ENCODE data around the gene PRSS27. TPM values are rescaled to one million over a fixed set of nuclear protein-coding genes. Genes with fewer than 3 reads are reported as not detected.

PRSS27 gene
- total RNA-seq, 1 donor from 2014 or later, result 0.30 TPM

DNA sequence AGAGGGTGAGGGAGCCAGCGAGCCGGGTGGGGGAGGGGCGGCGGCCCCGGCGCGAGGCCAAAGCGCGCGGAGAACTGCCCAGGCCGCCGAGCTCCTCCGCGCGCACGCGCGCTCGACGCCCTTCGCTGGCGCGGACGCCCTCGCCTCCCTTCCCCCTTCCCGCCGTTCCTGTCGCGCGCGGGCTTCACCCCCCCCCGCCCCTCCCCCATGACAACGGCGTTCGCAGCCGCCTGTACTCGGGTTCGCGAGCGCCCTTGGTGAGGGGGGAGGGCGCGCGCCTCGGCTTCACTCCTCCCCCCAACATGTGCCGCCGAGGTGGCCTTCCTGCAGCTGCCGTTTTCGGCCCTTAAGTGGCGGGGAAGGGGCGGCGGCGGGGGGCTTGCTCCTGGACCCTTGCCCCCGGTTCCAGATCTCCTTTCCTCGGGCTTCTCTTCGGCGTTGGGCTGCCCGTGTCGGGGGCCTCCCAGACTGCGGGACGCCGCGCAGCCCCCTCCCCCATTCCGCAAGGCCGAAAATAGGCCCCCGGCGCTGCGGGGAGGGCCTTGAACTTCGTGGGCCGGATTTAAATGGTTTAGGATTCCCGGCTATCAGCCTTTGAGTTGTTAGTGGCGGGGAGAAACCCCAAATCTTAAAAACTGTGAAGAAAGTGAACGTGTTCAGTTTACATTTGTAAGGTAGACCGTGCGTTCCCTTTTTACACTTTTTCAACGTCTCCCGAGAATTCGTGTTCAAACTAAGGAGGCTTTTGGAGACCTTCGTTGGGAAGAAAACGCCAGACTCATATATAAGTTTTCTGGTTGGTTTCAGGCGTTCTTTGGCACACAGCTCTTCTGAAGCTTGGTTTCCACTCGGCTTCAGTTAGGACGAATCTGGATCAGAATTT lies 33.1 kb upstream of the PRSS27 start:
- ATAC-seq (ENCODE audit: poor library complexity), result peak; percentile 89
- intact Hi-C loops (cut with DNase I), result no loop called here
- DNase-seq, result peak; percentile 89

DNA sequence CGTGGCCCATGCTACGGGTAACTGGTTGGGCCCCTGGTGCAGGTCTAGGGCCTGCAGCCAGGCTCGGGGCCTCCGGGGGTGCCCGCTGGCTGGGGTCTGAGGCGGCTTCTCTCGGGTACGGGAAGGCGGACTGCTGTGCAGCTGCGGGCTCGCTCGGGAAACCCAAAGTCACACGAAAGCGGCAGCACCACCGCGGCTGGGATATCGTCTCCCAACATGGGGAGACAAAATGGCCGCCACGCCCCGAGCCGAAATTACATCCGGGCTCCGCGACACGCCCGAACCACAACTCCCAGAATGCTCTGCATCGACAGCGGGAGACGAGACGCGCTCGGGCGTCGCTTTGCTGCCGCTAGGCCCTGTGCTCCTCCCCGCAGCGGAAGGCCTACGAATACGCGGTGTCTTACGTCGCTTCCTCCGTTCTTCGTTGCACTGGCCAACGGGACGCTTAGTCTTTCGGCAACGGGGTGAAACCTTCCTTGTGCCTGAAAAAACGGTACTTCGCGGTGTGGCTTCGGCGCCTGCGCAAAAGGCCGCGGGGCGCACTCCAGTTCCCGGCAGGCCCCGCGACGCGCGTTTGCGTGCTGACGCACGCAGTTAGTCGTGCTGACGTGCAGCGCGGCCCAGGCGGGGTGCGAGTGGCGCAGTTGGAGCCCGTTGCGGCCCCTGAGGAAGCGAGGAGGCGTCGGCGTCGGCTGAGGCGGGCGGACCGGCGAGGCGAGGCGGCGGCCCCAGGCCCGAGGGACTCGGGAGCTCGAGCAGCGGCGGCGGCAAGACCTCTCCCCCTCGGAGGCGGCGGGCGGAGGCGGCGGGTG lies 32.2 kb upstream of the PRSS27 start, which contains the start of gene SRRM2:
TSS of gene SRRM2 (plus strand) at position 604 of the 815 bp plus-strand sequence. CDS start 3,727 bp downstream, outside the sequence.
- intact Hi-C loops (cut with DNase I), result no loop called here
- ATAC-seq (ENCODE audit: poor library complexity) (peak; percentile 96), DNase-seq (peak; percentile 97)

DNA sequence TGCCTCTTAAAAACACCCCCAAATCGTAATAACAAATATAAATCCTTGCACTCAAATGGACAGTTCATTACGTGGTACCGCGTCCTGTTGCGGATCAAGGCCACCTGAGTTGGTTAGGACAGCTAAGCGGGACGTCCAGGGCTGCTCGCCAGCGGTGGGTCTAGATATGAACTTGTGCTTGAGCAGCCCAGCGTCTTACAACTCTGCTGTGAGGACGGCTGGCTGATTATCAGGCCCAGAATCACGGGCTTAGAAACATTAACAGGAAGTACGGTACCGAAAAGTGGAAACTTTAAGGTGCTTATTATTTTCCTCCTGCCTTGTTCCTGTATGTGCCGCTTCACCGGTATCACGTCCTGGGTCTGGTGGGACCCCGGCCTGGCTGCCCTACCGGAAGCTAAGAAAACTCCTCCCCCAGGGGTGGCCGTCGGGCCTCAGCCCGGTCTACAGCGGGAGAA lies 31.6 kb upstream of the PRSS27 start:
- ATAC-seq (ENCODE audit: poor library complexity), result no peak
- intact Hi-C loops (cut with DNase I), result no loop called here
- peak; percentile 54 for DNase-seq

DNA sequence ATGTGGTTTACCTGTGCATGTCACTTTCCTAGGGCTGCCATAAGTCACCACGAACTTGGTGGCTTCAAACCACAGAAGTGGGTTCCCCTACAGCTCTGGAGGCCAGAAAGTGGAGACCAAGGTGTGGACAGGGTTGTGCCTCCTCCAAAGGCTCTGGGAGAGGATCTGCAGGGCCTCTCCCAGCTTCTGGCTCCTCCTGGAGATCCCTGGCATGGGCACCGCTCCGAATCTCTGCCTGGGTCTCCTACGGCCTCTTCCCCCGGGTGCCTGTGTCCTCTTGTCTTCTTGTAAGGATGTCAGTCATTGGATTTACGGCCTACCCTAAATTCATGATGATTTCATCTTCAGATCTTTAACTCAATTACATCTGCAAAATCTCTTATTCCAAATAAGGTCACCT lies 29.9 kb upstream of the PRSS27 start:
- DNase-seq (peak; percentile 27), ATAC-seq (ENCODE audit: poor library complexity) (no peak)
- intact Hi-C loops (cut with DNase I), result no loop called here

DNA sequence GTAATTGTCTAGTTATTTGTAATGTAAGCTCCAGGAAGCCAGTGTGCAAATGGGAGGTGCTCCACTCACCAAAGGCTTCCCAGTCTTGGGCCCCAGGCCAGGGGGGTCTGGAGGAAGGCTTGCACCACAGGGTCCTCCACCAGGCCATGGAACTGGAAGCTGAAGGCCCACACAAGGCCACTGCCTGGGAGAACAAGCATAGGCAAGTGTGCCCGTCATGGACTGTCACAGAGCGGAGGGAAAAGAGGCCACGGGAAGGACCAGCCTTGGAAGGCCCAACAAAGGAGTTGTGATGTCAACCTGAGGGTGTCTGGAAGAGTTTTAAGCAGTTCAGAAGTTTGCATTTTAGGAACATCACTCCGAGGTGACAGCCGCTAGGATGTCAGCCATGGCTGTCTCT lies 29.5 kb upstream of the PRSS27 start:
- intact Hi-C loops (cut with DNase I), result no loop called here
- DNase-seq, result peak; percentile 39

DNA sequence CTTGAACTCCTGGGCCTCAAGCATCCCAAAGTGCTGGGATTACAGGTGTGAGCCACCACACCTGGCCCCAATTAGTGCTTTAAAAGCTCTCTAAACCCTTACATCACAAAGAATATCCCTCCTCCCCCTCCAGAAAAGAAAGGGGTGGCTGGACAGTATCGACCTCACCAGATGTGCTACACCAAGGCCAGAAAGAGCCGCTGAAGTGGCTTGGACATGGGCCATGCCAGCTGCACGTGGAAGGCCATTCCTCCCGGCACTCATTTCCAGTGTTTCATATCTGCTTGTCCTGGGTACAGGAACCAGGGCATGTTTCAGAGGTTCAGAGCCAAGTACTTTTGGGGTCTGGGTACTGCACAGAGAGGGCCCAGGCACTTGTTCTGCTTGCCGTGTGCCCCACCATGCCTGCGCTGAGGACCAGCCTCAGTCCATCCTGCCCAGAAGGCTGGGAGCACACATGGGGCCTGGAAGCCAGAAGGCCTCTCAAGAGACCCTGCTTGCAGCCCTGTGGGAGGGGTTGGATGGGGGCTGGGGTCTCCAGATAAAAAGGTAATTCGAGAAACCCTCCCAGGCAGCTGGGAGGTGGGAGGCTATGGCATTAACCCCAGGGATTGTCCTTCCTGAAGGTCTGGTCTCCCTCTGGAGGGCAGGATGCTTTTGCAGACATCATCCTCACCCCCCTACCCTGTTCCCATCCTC lies 28.9 kb upstream of the PRSS27 start:
- intact Hi-C loops (cut with DNase I), result no loop called here
- ATAC-seq (ENCODE audit: poor library complexity), result no peak

More for the DNA sequence above, 29.5 kb upstream of the PRSS27 start:
- ATAC-seq (ENCODE audit: poor library complexity), result no peak

DNA sequence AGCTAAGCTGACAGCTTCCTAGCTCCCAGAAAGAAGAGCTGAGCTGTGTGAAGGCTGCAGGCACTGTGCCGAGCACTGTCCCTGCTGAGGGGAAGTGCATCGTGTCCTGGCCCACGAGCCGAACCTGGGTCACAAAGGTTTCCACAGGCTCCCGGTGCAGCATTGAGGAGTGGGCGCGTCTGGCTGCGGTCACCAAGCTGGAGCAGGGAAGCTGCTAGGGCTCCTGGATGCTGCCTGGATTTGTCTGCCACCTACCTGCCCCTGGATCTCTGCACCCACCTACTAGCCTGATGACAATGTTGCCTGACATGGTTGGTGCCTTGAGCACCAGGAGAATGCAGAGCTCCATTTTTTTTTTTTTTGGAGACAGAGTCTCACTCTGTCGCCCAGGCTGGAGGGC lies 25.9 kb upstream of the PRSS27 start:
- ATAC-seq (ENCODE audit: poor library complexity) (no peak), DNase-seq (peak; percentile 20)
- intact Hi-C loops (cut with DNase I), result no loop called here

More for the DNA sequence above, 28.9 kb upstream of the PRSS27 start:
- peak; percentile 17 for DNase-seq

DNA sequence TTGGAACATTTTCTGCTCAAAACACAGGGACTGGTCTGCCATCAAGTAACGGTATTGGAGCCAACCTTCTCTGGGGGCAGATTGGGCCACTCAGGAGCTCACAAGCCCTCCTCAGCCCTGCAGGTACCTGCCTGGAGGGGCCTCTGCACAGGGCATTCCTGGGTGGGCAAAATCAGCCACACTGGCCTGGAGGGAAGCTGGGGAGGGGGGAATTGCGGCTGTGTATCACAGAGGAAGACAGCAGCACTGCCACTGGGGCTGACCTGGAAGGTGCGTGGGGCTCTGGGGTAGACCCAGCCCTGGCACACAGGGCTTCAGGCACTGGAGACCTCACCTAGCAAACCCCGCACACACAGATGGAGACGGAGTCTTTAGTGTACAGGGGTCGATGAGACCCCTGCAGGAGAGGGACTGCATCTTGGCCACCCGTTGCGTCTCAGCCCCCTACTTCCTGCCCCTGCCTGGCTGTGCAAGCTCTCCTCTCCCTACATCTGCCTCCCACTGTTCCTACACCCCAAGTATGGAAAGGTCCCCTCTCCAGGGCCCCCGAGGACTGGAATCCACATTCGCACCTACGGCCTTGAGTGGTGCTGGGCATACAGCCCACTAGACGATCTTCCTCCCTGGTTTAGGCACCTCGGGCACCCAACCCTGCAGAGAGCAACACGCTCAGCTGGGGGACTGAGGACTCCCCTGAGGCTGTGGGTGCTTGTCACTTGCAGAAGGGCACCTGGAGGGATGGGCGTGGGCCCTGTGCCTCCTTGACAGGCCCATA lies 25.3 kb upstream of the PRSS27 start:
- DNase-seq (peak; percentile 34), ATAC-seq (ENCODE audit: poor library complexity) (no peak)
- intact Hi-C loops (cut with DNase I), result no loop called here

DNA sequence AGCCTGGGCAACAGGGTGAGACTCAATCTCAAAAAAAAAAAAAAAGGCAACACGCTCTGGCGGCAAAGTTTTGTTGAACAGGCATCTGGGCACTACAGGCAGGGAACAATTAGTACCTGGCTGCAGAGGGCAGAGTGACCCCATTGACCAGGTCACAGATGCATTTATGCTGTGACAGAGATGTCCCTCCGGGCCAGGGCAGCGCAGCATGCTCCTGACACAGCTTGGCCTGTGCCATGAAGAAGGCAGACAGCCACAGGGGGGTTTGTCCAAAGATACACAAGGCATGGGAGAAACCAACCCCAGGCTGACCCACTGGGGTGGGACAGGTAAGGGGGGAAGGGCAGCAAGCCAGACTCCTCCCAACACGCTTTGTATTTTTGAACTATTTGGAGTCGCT lies 24.7 kb upstream of the PRSS27 start:
- ATAC-seq (ENCODE audit: poor library complexity) (no peak), DNase-seq (peak; percentile 10)
- intact Hi-C loops (cut with DNase I), result no loop called here

DNA sequence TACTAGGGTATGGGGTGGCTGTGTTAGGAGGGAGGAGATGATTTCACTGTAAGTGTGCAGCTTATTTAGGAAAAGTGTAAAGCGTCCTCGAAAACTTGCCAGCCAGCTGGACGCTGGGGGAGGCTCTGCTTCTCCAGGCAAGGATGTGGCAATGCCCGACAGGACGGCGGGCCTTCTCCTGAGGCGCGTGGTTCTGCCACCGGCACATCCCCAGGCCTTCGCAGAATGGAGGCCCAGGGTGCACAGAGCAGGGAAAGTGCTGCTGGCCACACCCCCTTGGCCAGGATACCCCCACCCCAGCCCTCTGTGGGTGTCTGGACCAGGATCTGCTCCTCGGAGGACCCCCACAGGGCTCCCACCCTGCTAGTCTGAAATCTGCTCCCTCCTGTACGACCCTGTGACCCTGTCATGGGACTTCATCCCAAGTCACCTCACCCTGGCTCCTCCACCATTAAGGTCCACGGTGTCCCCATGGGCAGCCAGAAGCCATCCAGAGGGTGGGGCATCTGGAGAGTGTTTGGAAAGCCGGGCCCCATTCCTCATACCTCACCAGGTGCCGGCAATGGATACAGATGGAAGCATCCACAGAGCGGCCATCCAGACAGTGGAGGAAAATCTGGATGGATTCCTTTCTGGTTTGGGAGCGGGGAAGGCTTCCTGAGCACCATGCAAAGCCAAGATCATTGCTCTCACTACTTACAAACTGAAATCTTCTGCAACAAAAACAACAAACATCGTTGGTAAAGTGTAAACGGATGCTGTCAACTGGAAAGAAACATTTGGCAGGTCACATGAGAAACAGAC lies 23.2 kb upstream of the PRSS27 start:
- ATAC-seq (ENCODE audit: poor library complexity) (no peak), DNase-seq (peak; percentile 13)
- intact Hi-C loops (cut with DNase I), result no loop called here

DNA sequence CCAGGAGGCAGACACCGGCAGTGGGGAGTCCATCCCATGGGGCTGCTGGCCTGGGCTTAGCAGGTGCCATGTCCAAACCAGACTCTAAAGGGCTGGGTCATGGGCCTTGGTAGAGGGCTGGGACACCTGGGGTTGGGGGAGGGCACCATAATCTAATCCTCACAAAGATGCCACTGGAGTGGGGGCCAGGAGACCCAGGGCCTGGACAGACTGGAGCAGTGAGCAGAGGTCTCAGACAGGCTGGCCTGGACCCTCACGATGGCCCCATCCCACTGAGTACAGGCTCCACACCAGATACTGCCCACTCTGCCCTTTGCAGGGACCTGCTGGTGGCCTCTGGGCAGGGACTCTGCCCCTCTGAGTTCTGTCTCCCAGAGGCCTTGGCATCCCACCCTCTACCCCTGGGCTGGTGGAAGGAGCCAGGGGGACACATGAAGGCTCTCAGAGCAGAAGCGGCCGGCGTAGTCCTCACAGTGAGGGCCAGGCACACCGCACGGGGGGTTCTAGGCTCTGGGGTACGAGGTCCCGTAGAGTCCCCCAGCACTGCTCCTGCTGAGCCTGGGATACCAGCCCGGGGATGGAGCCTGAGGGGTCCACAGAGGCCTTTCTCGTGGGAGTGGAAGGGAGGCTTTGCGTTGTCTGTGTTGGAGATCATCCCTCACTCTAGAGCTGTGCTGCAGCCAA lies 22.4 kb upstream of the PRSS27 start:
- ATAC-seq (ENCODE audit: poor library complexity) (no peak), DNase-seq (peak; percentile 31)
- intact Hi-C loops (cut with DNase I), result no loop called here

DNA sequence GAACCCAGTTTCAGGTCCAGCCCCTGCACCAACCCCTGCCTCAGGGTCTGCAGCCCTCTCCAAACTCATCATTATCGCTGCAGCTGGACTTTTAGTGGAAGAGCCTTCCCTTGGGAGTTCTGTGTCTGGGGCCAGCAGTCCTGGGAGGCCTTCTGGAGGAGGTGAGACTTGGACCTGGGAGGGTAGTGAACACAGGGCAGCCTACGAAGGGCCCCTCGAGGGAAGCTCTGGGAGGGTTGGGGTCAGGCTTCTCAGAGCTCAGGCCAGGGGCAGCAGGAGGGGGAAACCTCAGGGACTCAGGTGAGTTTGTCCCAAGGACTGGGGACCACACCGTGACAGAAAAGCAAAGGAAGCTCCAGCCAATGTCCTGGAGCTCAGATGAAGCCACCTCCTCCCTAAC lies 21.1 kb upstream of the PRSS27 start:
- intact Hi-C loops (cut with DNase I), result no loop called here
- ATAC-seq (ENCODE audit: poor library complexity), result no peak
- peak; percentile 4 for DNase-seq

DNA sequence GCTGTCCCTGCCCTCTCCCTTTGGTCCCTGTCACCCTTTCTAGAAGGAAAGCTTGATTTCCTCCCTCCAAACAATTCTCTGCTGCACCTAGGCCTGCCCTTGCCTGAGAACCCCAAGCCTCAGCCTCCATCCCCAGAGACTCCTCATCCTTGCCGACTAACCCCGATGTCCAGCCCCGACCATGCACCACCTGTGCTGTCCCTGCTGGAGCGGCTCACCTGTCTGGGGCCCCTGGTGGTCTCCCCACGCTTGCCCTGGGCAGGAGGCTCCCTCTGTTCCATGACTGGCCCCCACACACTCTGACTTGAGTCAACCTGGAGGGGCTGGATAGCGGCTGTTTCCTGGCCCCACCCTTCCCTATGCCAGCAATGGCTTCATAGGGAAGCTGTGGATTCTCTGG lies 20.5 kb upstream of the PRSS27 start:
- DNase-seq, result peak; percentile 3
- intact Hi-C loops (cut with DNase I), result no loop called here
- ATAC-seq (ENCODE audit: poor library complexity), result no peak

DNA sequence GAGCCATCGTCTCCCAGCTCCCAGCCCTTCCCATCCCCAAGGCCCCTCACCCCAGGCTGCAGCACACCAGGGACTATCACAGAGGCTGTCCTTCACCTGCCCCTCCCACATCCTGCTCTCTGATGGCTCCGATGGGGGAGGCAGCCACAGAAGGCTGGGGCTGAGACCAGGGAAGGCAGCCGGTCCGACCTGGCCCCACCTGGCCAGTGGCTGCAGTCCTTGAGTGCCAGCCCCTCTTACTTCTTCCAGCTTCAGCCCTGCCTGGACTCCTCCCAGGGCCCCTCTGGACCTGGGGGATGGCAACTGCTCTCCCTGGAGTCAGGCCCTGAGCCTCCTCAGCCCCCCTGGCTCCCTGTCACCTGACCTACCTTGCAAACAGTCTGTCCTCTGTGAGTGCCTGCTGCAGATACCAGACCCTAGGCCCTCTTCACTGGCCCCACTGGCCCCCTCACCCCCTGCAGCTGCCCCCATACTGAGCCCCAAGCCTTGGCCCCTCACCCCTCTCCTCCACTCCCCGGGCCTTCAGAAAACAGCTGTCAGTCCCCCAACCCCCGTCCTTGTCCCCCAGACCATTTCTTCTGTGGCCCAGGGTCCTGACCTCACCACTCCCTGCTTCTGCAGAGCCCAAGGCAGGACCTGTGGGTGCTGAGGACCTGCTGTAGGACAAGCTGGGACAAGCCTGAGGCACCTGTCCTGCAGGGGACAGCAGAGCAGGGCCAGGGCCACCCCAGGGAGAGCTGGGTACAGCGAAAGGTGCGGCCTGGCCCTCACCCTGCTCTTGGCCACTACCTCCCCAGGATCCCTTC lies 19.8 kb upstream of the PRSS27 start:
- DNase-seq (peak; percentile 12), ATAC-seq (ENCODE audit: poor library complexity) (no peak)
- intact Hi-C loops (cut with DNase I), result no loop called here

DNA sequence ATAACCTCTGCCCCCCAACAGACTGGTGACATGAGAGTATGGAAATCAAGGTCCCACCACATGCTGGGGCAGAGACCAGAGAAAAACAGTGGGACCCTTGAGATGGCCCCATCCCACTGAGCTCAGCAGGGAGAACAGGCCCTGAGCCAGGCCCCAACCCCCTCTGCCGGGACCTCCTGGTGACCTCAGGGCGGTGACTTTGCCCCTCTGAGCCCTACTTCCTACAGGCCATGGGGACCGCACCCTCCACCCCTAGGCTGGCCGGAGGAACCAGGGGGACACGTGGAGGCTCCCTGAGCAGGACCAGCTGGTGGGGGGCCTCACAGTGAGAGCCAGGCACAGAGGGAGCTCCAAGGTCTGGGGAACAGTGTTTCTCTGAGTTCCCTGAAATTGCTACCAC lies 18.6 kb upstream of the PRSS27 start:
- DNase-seq (peak; percentile 9), ATAC-seq (ENCODE audit: poor library complexity) (no peak)
- intact Hi-C loops (cut with DNase I), result no loop called here

DNA sequence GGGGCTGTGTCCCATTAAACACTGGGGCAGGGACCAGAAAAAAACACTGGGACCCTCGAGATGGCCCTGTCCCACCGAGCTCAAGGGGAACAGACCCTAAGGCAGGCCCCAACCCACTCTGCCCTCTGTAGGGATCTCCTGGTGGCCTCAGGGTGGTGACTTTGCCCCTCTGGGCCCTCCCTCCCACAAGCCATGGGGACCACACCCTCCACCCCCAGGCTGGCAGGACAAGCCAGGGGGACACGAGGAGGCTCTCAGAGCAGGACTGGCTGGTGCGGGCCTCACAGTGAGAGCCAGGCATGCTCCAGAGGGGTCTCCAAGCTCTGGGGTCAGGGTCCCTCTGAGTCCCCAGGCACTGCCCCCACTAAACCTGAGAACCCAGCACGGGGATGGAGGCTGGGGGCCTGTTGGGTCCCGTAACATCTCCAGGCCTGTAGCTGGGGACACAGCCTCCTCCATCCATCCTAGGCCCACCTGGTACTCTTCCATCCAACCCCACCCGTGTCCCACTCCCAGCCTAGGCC lies 17.9 kb upstream of the PRSS27 start:
- DNase-seq, result peak; percentile 31
- intact Hi-C loops (cut with DNase I), result no loop called here
- ATAC-seq (ENCODE audit: poor library complexity), result no peak

All from Right ventricle myocardium superior (tissue), 1 donor.